HepG2 (cell line): Measurements from ENCODE around the gene CCL17. TPM values are rescaled to one million over a fixed set of nuclear protein-coding genes. Genes with fewer than 3 reads are reported as not detected.

Experiments used
- ATAC-seq: fragments of 200-7000 bp; cut with Tn5 transposase; 3 replicates; pipeline ENCODE4 v1.9.1; 2020; ENCODE audit warnings: mild to moderate bottlenecking, moderate library complexity
- BruUV-seq: library from RNA; stranded (reverse); fragments of 400-500 nt; replicated peaks from 2 replicates; lab custom pipeline; 2021; lab: Mats Ljungman, UMichigan
- CTCF ChIA-PET: fragments of 300-600 bp; formaldehyde crosslinking; extraction: SDS; loops from one replicate; lab custom pipeline; 2021; ENCODE audit warnings: low total read pairs, inconsistent platforms, low intra/inter-chr PET ratio; lab: Yijun Ruan, JAX
- POLR2A ChIA-PET: fragments of 350-600 bp; sonication (Branson Sonifier 250); formaldehyde crosslinking; loops from one replicate; lab custom pipeline; 2020; ENCODE audit warnings: antibody characterized with exemption, inconsistent platforms; lab: Yijun Ruan, JAX
- DNase-seq: peaks from one replicate; pipeline ENCODE4 v3.0.0-alpha.2; 2015; ENCODE audit warnings: low spot score
- FAIRE-seq: peaks from 3 replicates; lab custom pipeline; 2011; peaks lifted over from hg19 to GRCh38; lab: Jason Lieb, UNC
- H2AFZ ChIP-seq: one replicate; pipeline ENCODE4 v1.6.1; 2011; ENCODE audit warnings: low read length, inconsistent platforms
- H3K27ac ChIP-seq: fragments of 300-600 bp; 3 replicates; pipeline ENCODE4 v1.8.0; 2011; ENCODE audit warnings: mixed run types, mild to moderate bottlenecking, mixed read lengths, low read length, inconsistent platforms; ENCODE audit not compliant: insufficient read depth; ENCODE audit errors: extremely low read length
- H3K27me3 ChIP-seq, 2 experiments: fragments of 200-600 bp in 1 of 2; 2 replicates in 1 of 2; 3 replicates in 1 of 2; pipeline versions ENCODE4 v1.6.0 to v1.8.0; 2011; ENCODE audit warnings: low read length in 2 of 2, mild to moderate bottlenecking in 2 of 2, moderate library complexity in 2 of 2, inconsistent platforms in 1 of 2; ENCODE audit not compliant: insufficient read depth in 2 of 2, control insufficient read depth in 1 of 2
- H3K36me3 ChIP-seq, 2 experiments: fragments of 200-600 bp in 1 of 2; replicated peaks in 1 of 2; 2 replicates in 1 of 2; 3 replicates in 1 of 2; pipeline versions ENCODE4 v1.5.1 to v1.8.0; 2011; ENCODE audit warnings: low read length in 2 of 2, inconsistent platforms in 1 of 2; ENCODE audit not compliant: insufficient read depth in 2 of 2, control insufficient read depth in 1 of 2
- H3K4me1 ChIP-seq: 2 replicates; pipeline ENCODE4 v1.5.1; 2012; ENCODE audit warnings: low read length, inconsistent platforms; ENCODE audit not compliant: insufficient read depth
- H3K4me2 ChIP-seq: 2 replicates; pipeline ENCODE4 v1.6.0; 2011; ENCODE audit warnings: low read depth, low read length, inconsistent platforms
- H3K4me3 ChIP-seq, 3 experiments: fragments of 200-600 bp in 1 of 3; sonication (generic), shearing (Covaris generic) in 1 of 3; replicated peaks in 1 of 3; 2 replicates each; pipeline ENCODE4 v1.5.1; 2011 to 2016; ENCODE audit warnings: low read length in 3 of 3, inconsistent platforms in 2 of 3, low read depth in 2 of 3, mild to moderate bottlenecking in 2 of 3, control low read depth in 1 of 3, mixed read lengths in 1 of 3; ENCODE audit not compliant: insufficient read depth in 1 of 3
- H3K79me2 ChIP-seq: one replicate; pipeline ENCODE4 v1.6.1; 2011; ENCODE audit warnings: low read length, inconsistent platforms; ENCODE audit not compliant: insufficient read depth
- H3K9ac ChIP-seq: 2 replicates; pipeline ENCODE4 v1.6.0; 2011; ENCODE audit warnings: mild to moderate bottlenecking, low read depth, low read length, inconsistent platforms; ENCODE audit not compliant: insufficient read depth
- H3K9me3 ChIP-seq: 2 replicates; pipeline ENCODE4 v1.5.1; 2012; ENCODE audit warnings: mild to moderate bottlenecking, low read length
- H4K20me1 ChIP-seq: 2 replicates; pipeline ENCODE4 v1.6.0; 2011; ENCODE audit warnings: inconsistent platforms, mild to moderate bottlenecking, low read length, moderate library complexity; ENCODE audit not compliant: insufficient read depth
- HNF4A ChIP-seq: sonication (generic); formaldehyde crosslinking; IDR thresholded peaks from 2 replicates; pipeline ENCODE4 v1.4.0; 2020; ENCODE audit warnings: missing genetic modification reagents
- JDP2 ChIP-seq: sonication (generic); formaldehyde crosslinking; IDR thresholded peaks from 2 replicates; pipeline ENCODE4 v1.8.1; 2022; ENCODE audit warnings: missing genetic modification reagents, borderline replicate concordance
- KLF11 ChIP-seq: IDR thresholded peaks from 2 replicates; pipeline ENCODE4 v1.6.1; 2016; ENCODE audit warnings: missing compliant biosample characterization
- PCBP1 ChIP-seq: fragments of 200-400 bp; formaldehyde crosslinking; IDR thresholded peaks from 2 replicates; pipeline ENCODE4 v1.6.1; 2017; ENCODE audit warnings: mild to moderate bottlenecking, low read depth, low read length, borderline replicate concordance
- RARA ChIP-seq: IDR thresholded peaks from 2 replicates; pipeline ENCODE4 v1.6.1; 2016; ENCODE audit warnings: missing genetic modification reagents, missing compliant biosample characterization
- TBX3 ChIP-seq: fragments of 450-650 bp; IDR thresholded peaks from 2 replicates; pipeline ENCODE4 v1.6.1; 2017; ENCODE audit warnings: antibody characterized with exemption, mild to moderate bottlenecking, inconsistent platforms, borderline replicate concordance
- ZNF567 ChIP-seq: sonication (generic); formaldehyde crosslinking; IDR thresholded peaks from 2 replicates; pipeline ENCODE4 v1.8.1; 2023; ENCODE audit warnings: mild to moderate bottlenecking, missing genetic modification reagents, borderline replicate concordance
- ZNF572 ChIP-seq: sonication (generic); formaldehyde crosslinking; IDR thresholded peaks from 2 replicates; pipeline ENCODE4 v1.5.1; 2020; ENCODE audit warnings: mild to moderate bottlenecking, missing genetic modification reagents
- ZNF615 ChIP-seq: sonication (generic); formaldehyde crosslinking; IDR thresholded peaks from 2 replicates; pipeline ENCODE4 v1.5.0; 2020; ENCODE audit warnings: mild to moderate bottlenecking, missing genetic modification reagents, borderline replicate concordance
- ZNF740 ChIP-seq: sonication (generic); formaldehyde crosslinking; IDR thresholded peaks from 2 replicates; pipeline ENCODE4 v1.4.0; 2020; ENCODE audit warnings: missing genetic modification reagents
- WGBS: methylation state at CpG from one replicate; pipeline ENCODE4 v1.1.6; 2017; ENCODE audit warnings: low lambda C conversion rate; 5-methylcytosine and 5-hydroxymethylcytosine counted together
- in situ Hi-C: cut with HindIII; loops from 2 replicates; pipeline ENCODE4 v1.10.0; 2017; ENCODE audit warnings: low pct_unique_long_range_greater_than_20kb; ENCODE audit not compliant: extremely low pct_ligation_motif_present
- intact Hi-C: fragments of 100-400 bp; cut with micrococcal nuclease; formaldehyde crosslinking; loops from one replicate; pipeline ENCODE4 v1.10.0; 2022; ENCODE audit not compliant: unreplicated experiment
- polyA plus RNA-seq, 8 experiments: library from polyadenylated mRNA; depleted of rRNA in 3 of 8; stranded (reverse) in 7 of 8; unstranded in 1 of 8; fragments of >200 nt; fragmentation: Illumina TruSeq in 4 of 8; extraction: Trizol in 4 of 8; gene quantifications; 2 replicates each; pipeline versions ENCODE4 v1.2.1 to v1.2.3, GENCODE V29; 2011 to 2016; ENCODE audit warnings: low read depth in 4 of 8, missing spikeins in 1 of 8, mixed read lengths in 1 of 8; ENCODE audit not compliant: insufficient read depth in 1 of 8
- total RNA-seq, 5 experiments: library from RNA; depleted of rRNA; stranded (reverse); fragments of >200 nt; fragmentation: Illumina TruSeq; extraction: Trizol; gene quantifications; 2 replicates each; pipeline ENCODE4 v1.2.3, GENCODE V29; 2016; ENCODE audit warnings: low read depth in 1 of 5

CCL17 gene
- total and polyA plus RNA-seq, 2 of the 13 experiments (the other 11 are each of a cell fraction or from before 2014, with no cell fraction given), result not detected

- peaks cover 10 to 55% of the 10 kb centered on the region in 2 experiments; a peak in 4 of 5 replicates for H3K27me3 ChIP-seq
- DNase-seq (no peak), ATAC-seq (no peak), FAIRE-seq (no peak)
- H3K4me3 ChIP-seq, result no peak overlapping the region
- H4K20me1 ChIP-seq, result no peaks in the 10 kb centered on the region
- H3K9ac ChIP-seq, result no peak overlapping the region
- no peaks in the 10 kb centered on the region for H3K9me3 ChIP-seq
- WGBS, result 45% methylated on average over 4 of the region's 9 CpGs
- no peak for TF ChIP-seq JDP2 (CRISPR knock-in tag)
- TF ChIP-seq PCBP1, result no peak
- TF ChIP-seq RARA (CRISPR knock-in tag), result no peak
- TF ChIP-seq TBX3, result no peak
- TF ChIP-seq ZNF572, result no peak
- TF ChIP-seq ZNF740 (CRISPR knock-in tag), result no peak
- TF ChIP-seq HNF4A (CRISPR knock-in tag), result no peak
- no peak for TF ChIP-seq ZNF567 (CRISPR knock-in tag)
- no peak for TF ChIP-seq KLF11 (CRISPR knock-in tag)
- no peak for TF ChIP-seq ZNF615 (CRISPR knock-in tag)
- POLR2A ChIA-PET, result interaction anchor here (0.6 to 2.2 kb wide), 2 partner anchors 40 to 109 kb away, joined by 4 to 7 read pairs; partner anchors contain the start of gene CX3CL1
- no peaks in the 10 kb centered on the region for H3K79me2 ChIP-seq
- BruUV-seq, result no TSS peak
- no peak overlapping the region for H3K4me2 ChIP-seq
- intact Hi-C loops, result loop anchor here (10.0 kb wide), 1 partner anchor 328 kb away; no protein-coding TSS in a partner anchor
- H2AFZ ChIP-seq, result no peak overlapping the region
- no peak overlapping the region for H3K27ac ChIP-seq
- no peaks in the 10 kb centered on the region for H3K36me3 ChIP-seq
- H3K4me1 ChIP-seq, result peaks cover 39% of the 10 kb centered on the region
- CTCF ChIA-PET, result no interaction called here
- in situ Hi-C loops, result no loop called here
Observed at GRCh38 chr16:57412584-57412983, 8.0 kb downstream of the CCL17 start.
